AG04450 (cell line): Measurements from ENCODE around the gene NMRAL1. TPM values are rescaled to one million over a fixed set of nuclear protein-coding genes. Genes with fewer than 3 reads are reported as not detected.

ENCODE experiments used
- CTCF ChIA-PET: fragments of 300-600, 350-600 bp; formaldehyde crosslinking; extraction: SDS; loops from one replicate; lab custom pipeline; 2022; ENCODE audit warnings: antibody characterized with exemption, inconsistent platforms; lab: Charles Lee
- POLR2A ChIA-PET: fragments of 350-600 bp; formaldehyde crosslinking; extraction: SDS; loops from one replicate; lab custom pipeline; 2021; ENCODE audit warnings: antibody characterized with exemption, inconsistent platforms; lab: Yijun Ruan, JAX
- DNase-seq: peaks from one replicate; pipeline ENCODE4 v3.0.0-alpha.2; 2011; ENCODE audit warnings: low read depth, low spot score
- H3K27ac ChIP-seq: one replicate; pipeline ENCODE4 v1.5.1; 2012; ENCODE audit warnings: low read depth, low read length, control low read depth
- H3K27me3 ChIP-seq: one replicate; pipeline ENCODE4 v1.6.0; 2012; ENCODE audit warnings: low read length; ENCODE audit not compliant: control insufficient read depth, insufficient read depth
- H3K4me3 ChIP-seq: 2 replicates; pipeline ENCODE4 v1.5.1; 2011; ENCODE audit warnings: mild to moderate bottlenecking, low read depth, low read length, control low read depth
- H3K9me3 ChIP-seq: 2 replicates; pipeline ENCODE4 v1.5.1; 2012; ENCODE audit warnings: low read length; ENCODE audit not compliant: control insufficient read depth, insufficient read depth
- CTCF ChIP-seq: IDR thresholded peaks from 2 replicates; pipeline ENCODE4 v1.5.1; 2011; ENCODE audit warnings: low read depth, low read length, control low read depth, inconsistent platforms
- polyA plus RNA-seq: library from polyadenylated mRNA; depleted of rRNA; stranded (reverse); fragments of >200 nt; gene quantifications from 2 replicates; pipeline ENCODE4 v1.2.3, GENCODE V29; 2011

Gene NMRAL1
- polyA plus RNA-seq, 1 experiment = 26.3 TPM

GRCh38 chr16:4513881-4514280 lies 39.5 kb upstream of the NMRAL1 start:
- ChIA-PET CTCF (interaction anchor here (1.8 to 6.0 kb wide), 2 partner anchors 6 to 35 kb away, joined by 10 to 45 read pairs; no protein-coding TSS in a partner anchor), POLR2A (interaction anchor here (0.5 to 1.4 kb wide), 2 partner anchors 10 to 13 kb away, joined by 4 read pairs; no protein-coding TSS in a partner anchor)
- DNase-seq = no peak

GRCh38 chr16:4513086-4513860 lies 38.8 kb upstream of the NMRAL1 start:
- no peak for DNase-seq
- Histone ChIP-seq H3K27ac (no peak overlapping the region), H3K27me3 (no peaks in the 10 kb centered on the region), H3K9me3 (no peaks in the 10 kb centered on the region; the same call in 1 of the 2 replicates), H3K4me3 (no peak overlapping the region)
- CTCF ChIA-PET = no interaction called here
- TF ChIP-seq CTCF = no peak
- POLR2A ChIA-PET = interaction anchor here (0.5 to 1.4 kb wide), 2 partner anchors 9 to 13 kb away, joined by 4 read pairs; no protein-coding TSS in a partner anchor

More at GRCh38 chr16:4513881-4514280, 39.5 kb upstream of the NMRAL1 start:
- Histone ChIP-seq H3K27me3 (no peaks in the 10 kb centered on the region), H3K4me3 (no peak overlapping the region), H3K27ac (no peak overlapping the region), H3K9me3 (no peaks in the 10 kb centered on the region; the same call in 1 of the 2 replicates)
- no peak for TF ChIP-seq CTCF

GRCh38 chr16:4512473-4512872 lies 38.0 kb upstream of the NMRAL1 start:
- POLR2A ChIA-PET = no interaction called here
- no peak overlapping the region for H3K4me3 ChIP-seq
- H3K27me3 ChIP-seq = no peaks in the 10 kb centered on the region
- CTCF ChIA-PET = interaction anchor here (1.0 kb wide), 1 partner anchor 36 kb away, joined by 3 read pairs; no protein-coding TSS in a partner anchor
- TF ChIP-seq CTCF = no peak
- DNase-seq = no peak
- no peak overlapping the region for H3K27ac ChIP-seq
- H3K9me3 ChIP-seq = no peaks in the 10 kb centered on the region; the same call in 1 of the 2 replicates

GRCh38 chr16:4511441-4512082 lies 37.1 kb upstream of the NMRAL1 start:
- no peak overlapping the region for H3K4me3 ChIP-seq
- H3K27ac ChIP-seq = no peak overlapping the region
- TF ChIP-seq CTCF = peak; percentile 61
- DNase-seq = no peak
- no peaks in the 10 kb centered on the region; the same call in 1 of the 2 replicates for H3K9me3 ChIP-seq
- ChIA-PET CTCF (interaction anchor here (1.0 to 1.1 kb wide), 2 partner anchors 11 to 37 kb away, joined by 3 read pairs; no protein-coding TSS in a partner anchor), POLR2A (interaction anchor here (1.1 kb wide), 1 partner anchor 41 kb away, joined by 9 read pairs; no protein-coding TSS in a partner anchor)
- H3K27me3 ChIP-seq = no peaks in the 10 kb centered on the region
